HEK293 (cell line): ENCODE measurements around the gene SMC4.

Source experiments
- CTCF ChIA-PET: fragments of 350-600 bp; formaldehyde crosslinking; extraction: SDS; loops from one replicate; lab custom pipeline; 2021; ENCODE audit warnings: antibody characterized with exemption; lab: Yijun Ruan, JAX
- POLR2A ChIA-PET: fragments of 300-600 bp; formaldehyde crosslinking; extraction: SDS; loops from one replicate; lab custom pipeline; 2020; ENCODE audit warnings: antibody characterized with exemption, inconsistent platforms; lab: Yijun Ruan, JAX
- H3K27ac ChIP-seq: fragments of 200-500 bp; sonication (Bioruptor generic); 2 replicates; pipeline ENCODE4 v1.5.1; 2014; ENCODE audit warnings: low read depth, low read length, control low read depth, inconsistent platforms; ENCODE audit errors: extremely low read depth
- H3K36me3 ChIP-seq, 2 experiments: fragments of 200-500 bp in 1 of 2; sonication (Bioruptor generic) in 1 of 2; 1 replicate in 1 of 2; 2 replicates in 1 of 2; pipeline ENCODE4 v1.5.1; 2014 to 2017; ENCODE audit warnings: inconsistent platforms in 2 of 2, low read length in 2 of 2; ENCODE audit not compliant: control insufficient read depth in 2 of 2, insufficient read depth in 1 of 2
- H3K4me1 ChIP-seq: fragments of 200-500 bp; sonication (Bioruptor generic); 2 replicates; pipeline ENCODE4 v1.5.1; 2014; ENCODE audit warnings: mild to moderate bottlenecking, low read length, inconsistent platforms; ENCODE audit not compliant: control insufficient read depth, insufficient read depth
- H3K4me3 ChIP-seq: 2 replicates; pipeline ENCODE4 v1.5.1; 2011; ENCODE audit warnings: low read depth, mild to moderate bottlenecking, control low read depth, low read length, moderate library complexity
- H3K9me3 ChIP-seq: fragments of 200-500 bp; sonication (Bioruptor generic); 2 replicates; pipeline ENCODE4 v1.5.1; 2014; ENCODE audit warnings: low read depth, low read length, inconsistent platforms; ENCODE audit not compliant: control insufficient read depth, insufficient read depth
- ZBTB1 ChIP-seq: fragments of 450-650 bp; formaldehyde crosslinking; IDR thresholded peaks from 2 replicates; pipeline ENCODE4 v1.5.1; 2016; ENCODE audit warnings: missing biosample characterization, missing genetic modification characterization
- ZNF133 ChIP-seq: fragments of 450-650 bp; formaldehyde crosslinking; IDR thresholded peaks from 2 replicates; pipeline ENCODE4 v1.5.1; 2016; ENCODE audit warnings: missing biosample characterization, missing genetic modification characterization
- ZNF138 ChIP-seq: fragments of 450-650 bp; formaldehyde crosslinking; IDR thresholded peaks from 2 replicates; pipeline ENCODE4 v1.5.1; 2016; ENCODE audit warnings: missing biosample characterization, missing genetic modification characterization, borderline replicate concordance
- ZNF155 ChIP-seq: fragments of 450-650 bp; formaldehyde crosslinking; IDR thresholded peaks from 2 replicates; pipeline ENCODE4 v1.5.1; 2016; ENCODE audit warnings: missing biosample characterization, missing genetic modification characterization
- ZNF48 ChIP-seq: fragments of 450-650 bp; formaldehyde crosslinking; IDR thresholded peaks from 2 replicates; pipeline ENCODE4 v1.5.1; 2016; ENCODE audit warnings: missing biosample characterization, missing genetic modification characterization
- ZNF514 ChIP-seq: fragments of 450-650 bp; formaldehyde crosslinking; IDR thresholded peaks from 2 replicates; pipeline ENCODE4 v1.5.1; 2016; ENCODE audit warnings: missing biosample characterization, missing genetic modification characterization
- ZNF571 ChIP-seq: fragments of 450-650 bp; formaldehyde crosslinking; IDR thresholded peaks from 2 replicates; pipeline ENCODE4 v1.5.0; 2017; ENCODE audit warnings: missing biosample characterization, missing genetic modification characterization
- ZNF596 ChIP-seq: fragments of 450-650 bp; IDR thresholded peaks from 2 replicates; pipeline ENCODE4 v1.5.0; 2018; ENCODE audit warnings: missing biosample characterization, mild to moderate bottlenecking, missing genetic modification characterization, moderate library complexity
- ZNF626 ChIP-seq: fragments of 450-650 bp; sonication (Bioruptor Pico); formaldehyde crosslinking; IDR thresholded peaks from 2 replicates; pipeline ENCODE4 v1.5.1; 2018; ENCODE audit warnings: missing biosample characterization, missing genetic modification characterization, inconsistent platforms
- ZNF654 ChIP-seq: fragments of 450-650 bp; formaldehyde crosslinking; IDR thresholded peaks from 2 replicates; pipeline ENCODE4 v1.5.1; 2016; ENCODE audit warnings: low read depth, missing biosample characterization, missing genetic modification characterization
- ZNF677 ChIP-seq: fragments of 450-650 bp; IDR thresholded peaks from 2 replicates; pipeline ENCODE4 v1.5.0; 2018; ENCODE audit warnings: missing biosample characterization, mild to moderate bottlenecking, missing genetic modification characterization, moderate library complexity
- ZNF776 ChIP-seq: fragments of 450-650 bp; formaldehyde crosslinking; IDR thresholded peaks from 2 replicates; pipeline ENCODE4 v1.5.0; 2017; ENCODE audit warnings: missing biosample characterization, missing genetic modification characterization, borderline replicate concordance
- ZNF777 ChIP-seq: fragments of 450-650 bp; formaldehyde crosslinking; IDR thresholded peaks from 2 replicates; pipeline ENCODE4 v1.5.1; 2017; ENCODE audit warnings: missing biosample characterization, missing genetic modification characterization, borderline replicate concordance
- ZNF791 ChIP-seq: fragments of 450-650 bp; formaldehyde crosslinking; IDR thresholded peaks from 2 replicates; pipeline ENCODE4 v1.5.1; 2016; ENCODE audit warnings: missing biosample characterization, missing genetic modification characterization
- ZNF792 ChIP-seq: fragments of 450-650 bp; formaldehyde crosslinking; IDR thresholded peaks from 2 replicates; pipeline ENCODE4 v1.5.1; 2016; ENCODE audit warnings: missing biosample characterization, missing genetic modification characterization
- ZSCAN16 ChIP-seq: fragments of 450-650 bp; formaldehyde crosslinking; IDR thresholded peaks from 2 replicates; pipeline ENCODE4 v1.5.1; 2016; ENCODE audit warnings: missing biosample characterization, missing genetic modification characterization
- TF ChIP-seq, protein P1 (sequence below): IDR thresholded peaks from 2 replicates; pipeline ENCODE4 v1.6.1; 2011; ENCODE audit warnings: mild to moderate bottlenecking, low read depth, low read length, borderline replicate concordance
- TF ChIP-seq, protein P2 (sequence below): fragments of 450-650 bp; formaldehyde crosslinking; IDR thresholded peaks from 2 replicates; pipeline ENCODE4 v1.5.1; 2017; ENCODE audit warnings: missing biosample characterization, missing genetic modification characterization
- TF ChIP-seq, protein P3 (sequence below): fragments of 450-650 bp; formaldehyde crosslinking; IDR thresholded peaks from 2 replicates; pipeline ENCODE4; 2016; ENCODE audit warnings: missing biosample characterization, missing genetic modification characterization
- TF ChIP-seq, protein P4 (sequence below): fragments of 450-650 bp; formaldehyde crosslinking; IDR thresholded peaks from 2 replicates; pipeline ENCODE4 v1.5.1; 2016; ENCODE audit warnings: missing biosample characterization, missing genetic modification characterization
- TF ChIP-seq, protein P5 (sequence below): fragments of 450-650 bp; formaldehyde crosslinking; IDR thresholded peaks from 2 replicates; pipeline ENCODE4 v1.5.1; 2016; ENCODE audit warnings: missing biosample characterization, missing genetic modification characterization

The SMC4 gene

DNA sequence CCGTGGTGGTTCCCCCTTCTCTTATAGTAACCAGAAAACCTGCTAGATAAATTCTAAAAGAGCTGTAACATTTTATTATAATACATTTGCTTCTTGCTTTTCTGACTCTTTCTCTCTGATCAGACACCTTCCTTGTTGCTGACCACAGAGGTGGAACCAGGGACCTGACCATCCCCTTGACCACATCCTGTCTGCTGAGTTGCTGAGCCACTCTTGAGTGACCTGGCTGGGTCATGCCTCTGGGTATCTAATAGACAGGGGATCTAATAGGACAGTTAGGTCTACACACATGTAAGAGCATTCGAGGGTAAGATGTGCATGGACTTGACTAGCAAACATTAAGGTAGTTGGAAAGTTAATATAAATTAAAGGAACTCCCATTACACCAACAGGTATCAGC is 72.9 kb downstream of the SMC4 start:
- no peak overlapping the region for H3K4me3 ChIP-seq
- no peaks in the 10 kb centered on the region for H3K9me3 ChIP-seq
- no peak overlapping the region for H3K27ac ChIP-seq
- POLR2A ChIA-PET, result interaction anchor here (1.6 kb wide), 1 partner anchor 23 kb away, joined by 4 read pairs; the partner anchor contains the start of gene TRIM59
- H3K4me1 ChIP-seq, result no peaks in the 10 kb centered on the region
- H3K36me3 ChIP-seq, result no peaks in the 10 kb centered on the region
- CTCF ChIA-PET, result interaction anchor here (0.7 kb wide), 1 partner anchor 13 kb away, joined by 3 read pairs; no protein-coding TSS in a partner anchor
- no peak for TF ChIP-seq ZNF571 (tag by site-specific recombination)
- TF ChIP-seq ZNF596 (tag by site-specific recombination), result no peak
- TF ChIP-seq, protein P1, sequence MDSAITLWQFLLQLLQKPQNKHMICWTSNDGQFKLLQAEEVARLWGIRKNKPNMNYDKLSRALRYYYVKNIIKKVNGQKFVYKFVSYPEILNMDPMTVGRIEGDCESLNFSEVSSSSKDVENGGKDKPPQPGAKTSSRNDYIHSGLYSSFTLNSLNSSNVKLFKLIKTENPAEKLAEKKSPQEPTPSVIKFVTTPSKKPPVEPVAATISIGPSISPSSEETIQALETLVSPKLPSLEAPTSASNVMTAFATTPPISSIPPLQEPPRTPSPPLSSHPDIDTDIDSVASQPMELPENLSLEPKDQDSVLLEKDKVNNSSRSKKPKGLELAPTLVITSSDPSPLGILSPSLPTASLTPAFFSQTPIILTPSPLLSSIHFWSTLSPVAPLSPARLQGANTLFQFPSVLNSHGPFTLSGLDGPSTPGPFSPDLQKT, result no peak
- TF ChIP-seq ZNF626 (tag by site-specific recombination), result no peak
- no peak for TF ChIP-seq ZNF792 (tag by site-specific recombination)

DNA sequence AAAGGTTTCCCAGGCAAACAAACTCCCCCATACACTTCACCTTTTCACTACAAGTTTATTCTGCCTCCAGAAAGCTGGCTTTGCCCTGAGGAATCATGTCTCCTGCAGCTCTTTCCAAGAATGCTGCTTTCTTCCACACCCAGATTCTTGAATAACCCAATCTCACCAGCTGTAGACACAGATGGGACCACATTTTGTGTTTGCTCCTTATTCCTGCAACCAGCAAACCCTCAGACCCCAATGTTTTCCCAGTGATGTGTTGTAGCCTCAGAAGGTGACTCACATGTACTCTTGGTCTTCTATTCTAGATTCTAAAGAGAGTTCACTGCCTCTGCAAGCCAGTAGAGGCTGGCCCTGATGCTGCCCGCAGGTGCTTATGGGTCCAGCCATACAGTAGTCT is 73.8 kb downstream of the SMC4 start:
- CTCF ChIA-PET, result no interaction called here
- no peak overlapping the region for H3K4me3 ChIP-seq
- POLR2A ChIA-PET, result interaction anchor here (1.6 kb wide), 1 partner anchor 24 kb away, joined by 4 read pairs; the partner anchor contains the start of gene TRIM59
- TF ChIP-seq ZNF776 (tag by site-specific recombination) (no peak), ZNF791 (no peak)
- TF ChIP-seq, protein P2, sequence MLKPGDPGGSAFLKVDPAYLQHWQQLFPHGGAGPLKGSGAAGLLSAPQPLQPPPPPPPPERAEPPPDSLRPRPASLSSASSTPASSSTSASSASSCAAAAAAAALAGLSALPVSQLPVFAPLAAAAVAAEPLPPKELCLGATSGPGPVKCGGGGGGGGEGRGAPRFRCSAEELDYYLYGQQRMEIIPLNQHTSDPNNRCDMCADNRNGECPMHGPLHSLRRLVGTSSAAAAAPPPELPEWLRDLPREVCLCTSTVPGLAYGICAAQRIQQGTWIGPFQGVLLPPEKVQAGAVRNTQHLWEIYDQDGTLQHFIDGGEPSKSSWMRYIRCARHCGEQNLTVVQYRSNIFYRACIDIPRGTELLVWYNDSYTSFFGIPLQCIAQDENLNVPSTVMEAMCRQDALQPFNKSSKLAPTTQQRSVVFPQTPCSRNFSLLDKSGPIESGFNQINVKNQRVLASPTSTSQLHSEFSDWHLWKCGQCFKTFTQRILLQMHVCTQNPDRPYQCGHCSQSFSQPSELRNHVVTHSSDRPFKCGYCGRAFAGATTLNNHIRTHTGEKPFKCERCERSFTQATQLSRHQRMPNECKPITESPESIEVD (tag by site-specific recombination), result no peak
- no peaks in the 10 kb centered on the region for H3K36me3 ChIP-seq
- no peaks in the 10 kb centered on the region for H3K4me1 ChIP-seq
- H3K27ac ChIP-seq, result no peak overlapping the region
- no peaks in the 10 kb centered on the region for H3K9me3 ChIP-seq

DNA sequence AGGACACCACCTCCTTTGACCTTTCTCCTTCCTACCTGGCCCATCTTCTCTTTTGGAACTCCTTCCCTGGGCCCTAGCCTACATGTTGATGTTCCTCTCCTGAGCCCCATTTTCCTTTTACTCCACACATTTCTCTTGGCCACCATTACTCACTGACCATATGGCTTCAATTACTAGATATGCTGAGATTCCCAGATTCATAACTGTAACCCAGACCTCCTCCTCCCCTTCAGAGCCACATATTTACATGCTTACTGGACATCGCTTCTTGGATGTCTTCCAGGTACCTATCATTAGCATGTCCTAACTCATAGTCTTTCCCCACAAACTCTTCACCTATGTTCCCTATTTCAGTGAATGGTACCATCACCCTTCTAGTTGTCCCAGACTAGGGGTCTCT is 74.5 kb downstream of the SMC4 start:
- CTCF ChIA-PET, result interaction anchor here (0.7 kb wide), 1 partner anchor 978 kb away, joined by 3 read pairs; no protein-coding TSS in a partner anchor
- no peak for TF ChIP-seq ZNF777 (tag by site-specific recombination)
- TF ChIP-seq ZNF155 (tag by site-specific recombination), result no peak
- no peak for TF ChIP-seq ZNF677 (tag by site-specific recombination)
- TF ChIP-seq ZNF48 (tag by site-specific recombination), result no peak
- no peak overlapping the region for H3K4me3 ChIP-seq
- POLR2A ChIA-PET, result no interaction called here
- H3K9me3 ChIP-seq, result no peaks in the 10 kb centered on the region
- H3K36me3 ChIP-seq, result no peaks in the 10 kb centered on the region
- H3K4me1 ChIP-seq, result no peaks in the 10 kb centered on the region
- no peak overlapping the region for H3K27ac ChIP-seq

DNA sequence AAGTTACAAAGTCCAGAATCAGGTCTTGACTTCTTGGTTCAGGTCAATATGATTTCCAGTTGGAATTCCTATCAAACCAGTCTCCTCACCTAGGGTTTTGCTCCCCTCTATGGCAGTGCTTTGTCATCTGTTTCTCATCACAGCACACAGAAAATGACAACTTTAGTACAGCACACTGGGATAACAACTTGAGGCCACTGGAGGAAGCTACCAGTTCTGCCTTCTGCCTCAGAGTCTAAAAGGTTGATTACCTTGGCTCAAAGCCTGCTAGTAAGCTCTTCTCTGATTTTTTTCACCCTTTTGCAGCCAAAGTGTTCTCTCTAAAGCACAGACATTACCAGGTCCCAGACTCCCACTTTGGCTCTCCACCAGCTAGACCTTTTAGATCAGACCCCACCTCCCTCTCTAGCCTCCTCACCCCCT is 75.0 kb downstream of the SMC4 start:
- no peaks in the 10 kb centered on the region for H3K9me3 ChIP-seq
- no peaks in the 10 kb centered on the region for H3K36me3 ChIP-seq
- H3K27ac ChIP-seq, result no peak overlapping the region
- ChIA-PET CTCF (interaction anchor here (0.7 kb wide), 1 partner anchor 977 kb away, joined by 3 read pairs; no protein-coding TSS in a partner anchor), POLR2A (no interaction called here)
- no peaks in the 10 kb centered on the region for H3K4me1 ChIP-seq
- H3K4me3 ChIP-seq, result no peak overlapping the region
- TF ChIP-seq ZNF138 (no peak), ZNF677 (tag by site-specific recombination) (no peak), ZBTB1 (tag by site-specific recombination) (no peak), ZNF514 (tag by site-specific recombination) (no peak), ZNF654 (tag by site-specific recombination) (no peak), ZSCAN16 (tag by site-specific recombination) (no peak), ZNF133 (no peak), ZNF791 (no peak)
- TF ChIP-seq, protein P3, sequence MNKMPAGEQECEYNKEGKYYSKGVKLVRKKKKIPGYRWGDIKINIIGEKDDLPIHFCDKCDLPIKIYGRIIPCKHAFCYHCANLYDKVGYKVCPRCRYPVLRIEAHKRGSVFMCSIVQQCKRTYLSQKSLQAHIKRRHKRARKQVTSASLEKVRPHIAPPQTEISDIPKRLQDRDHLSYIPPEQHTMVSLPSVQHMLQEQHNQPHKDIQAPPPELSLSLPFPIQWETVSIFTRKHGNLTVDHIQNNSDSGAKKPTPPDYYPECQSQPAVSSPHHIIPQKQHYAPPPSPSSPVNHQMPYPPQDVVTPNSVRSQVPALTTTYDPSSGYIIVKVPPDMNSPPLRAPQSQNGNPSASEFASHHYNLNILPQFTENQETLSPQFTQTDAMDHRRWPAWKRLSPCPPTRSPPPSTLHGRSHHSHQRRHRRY (tag by site-specific recombination), result no peak
- TF ChIP-seq, protein P4, sequence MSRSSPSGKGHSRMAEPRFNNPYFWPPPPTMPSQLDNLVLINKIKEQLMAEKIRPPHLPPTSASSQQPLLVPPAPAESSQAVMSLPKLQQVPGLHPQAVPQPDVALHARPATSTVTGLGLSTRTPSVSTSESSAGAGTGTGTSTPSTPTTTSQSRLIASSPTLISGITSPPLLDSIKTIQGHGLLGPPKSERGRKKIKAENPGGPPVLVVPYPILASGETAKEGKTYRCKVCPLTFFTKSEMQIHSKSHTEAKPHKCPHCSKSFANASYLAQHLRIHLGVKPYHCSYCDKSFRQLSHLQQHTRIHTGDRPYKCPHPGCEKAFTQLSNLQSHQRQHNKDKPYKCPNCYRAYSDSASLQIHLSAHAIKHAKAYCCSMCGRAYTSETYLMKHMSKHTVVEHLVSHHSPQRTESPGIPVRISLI, result no peak
- TF ChIP-seq, protein P5, sequence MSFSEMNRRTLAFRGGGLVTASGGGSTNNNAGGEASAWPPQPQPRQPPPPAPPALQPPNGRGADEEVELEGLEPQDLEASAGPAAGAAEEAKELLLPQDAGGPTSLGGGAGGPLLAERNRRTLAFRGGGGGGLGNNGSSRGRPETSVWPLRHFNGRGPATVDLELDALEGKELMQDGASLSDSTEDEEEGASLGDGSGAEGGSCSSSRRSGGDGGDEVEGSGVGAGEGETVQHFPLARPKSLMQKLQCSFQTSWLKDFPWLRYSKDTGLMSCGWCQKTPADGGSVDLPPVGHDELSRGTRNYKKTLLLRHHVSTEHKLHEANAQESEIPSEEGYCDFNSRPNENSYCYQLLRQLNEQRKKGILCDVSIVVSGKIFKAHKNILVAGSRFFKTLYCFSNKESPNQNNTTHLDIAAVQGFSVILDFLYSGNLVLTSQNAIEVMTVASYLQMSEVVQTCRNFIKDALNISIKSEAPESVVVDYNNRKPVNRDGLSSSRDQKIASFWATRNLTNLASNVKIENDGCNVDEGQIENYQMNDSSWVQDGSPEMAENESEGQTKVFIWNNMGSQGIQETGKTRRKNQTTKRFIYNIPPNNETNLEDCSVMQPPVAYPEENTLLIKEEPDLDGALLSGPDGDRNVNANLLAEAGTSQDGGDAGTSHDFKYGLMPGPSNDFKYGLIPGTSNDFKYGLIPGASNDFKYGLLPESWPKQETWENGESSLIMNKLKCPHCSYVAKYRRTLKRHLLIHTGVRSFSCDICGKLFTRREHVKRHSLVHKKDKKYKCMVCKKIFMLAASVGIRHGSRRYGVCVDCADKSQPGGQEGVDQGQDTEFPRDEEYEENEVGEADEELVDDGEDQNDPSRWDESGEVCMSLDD (tag by site-specific recombination), result no peak
